HCT116 (cell line): ENCODE measurements around the gene GRM8. TPM values are rescaled to one million over a fixed set of nuclear protein-coding genes. Genes with fewer than 3 reads are reported as not detected.

Experiments
- ATAC-seq: fragments of 200-7000 bp; cut with Tn5 transposase; 2 replicates; pipeline ENCODE4 v1.9.1; 2020; ENCODE audit warnings: mild to moderate bottlenecking, moderate library complexity
- BruUV-seq: library from RNA; stranded (reverse); fragments of 400-500 nt; replicated peaks from 2 replicates; lab custom pipeline; 2021; lab: Mats Ljungman, UMichigan
- CTCF ChIA-PET: fragments of 300-600 bp; sonication (Branson Sonifier 250); formaldehyde crosslinking; loops from one replicate; lab custom pipeline; 2021; ENCODE audit warnings: antibody characterized with exemption; lab: Charles Lee
- POLR2A ChIA-PET: fragments of 300-600, 350-600 bp; sonication (Branson Sonifier 250); formaldehyde crosslinking; loops from one replicate; lab custom pipeline; 2021; ENCODE audit warnings: antibody characterized with exemption; lab: Charles Lee
- RAD21 ChIA-PET, 2 experiments: fragments of 300-600 bp; sonication (Branson Sonifier 250); formaldehyde crosslinking; loops; one replicate each; lab custom pipeline; 2023; ENCODE audit warnings: low total read pairs in 2 of 2; ENCODE audit not compliant: uncharacterized antibody in 2 of 2, unreplicated experiment in 2 of 2, low non-redundant PET in 1 of 2; lab: Charles Lee
- DNase-seq: peaks from one replicate; pipeline ENCODE4 v3.0.0-alpha.2; 2010; ENCODE audit warnings: low read depth, low spot score
- H2AFZ ChIP-seq: fragments of 200-600 bp; shearing (Covaris generic), sonication (generic); 2 replicates; pipeline ENCODE4 v1.6.1; 2017; ENCODE audit warnings: low read depth, mixed run types, mixed read lengths, antibody characterized with exemption, low read length; ENCODE audit not compliant: poor library complexity, severe bottlenecking
- H3K27ac ChIP-seq: 2 replicates; pipeline ENCODE4 v1.5.1; 2012; ENCODE audit warnings: low read depth, low read length
- H3K27me3 ChIP-seq: fragments of 200-600 bp; sonication (generic); 2 replicates; pipeline ENCODE4 v1.6.1; 2016; ENCODE audit warnings: mixed run types, low read length, mixed read lengths; ENCODE audit not compliant: insufficient read depth
- H3K36me3 ChIP-seq, 2 experiments: fragments of 200-500 bp in 1 of 2; fragments of 200-600 bp in 1 of 2; sonication (Bioruptor generic) in 1 of 2; sonication (generic) in 1 of 2; 2 replicates each; pipeline versions ENCODE4 v1.5.1 to v1.6.1; 2014 to 2016; ENCODE audit warnings: low read length in 2 of 2, inconsistent platforms in 1 of 2, mixed read lengths in 1 of 2, mixed run types in 1 of 2; ENCODE audit not compliant: insufficient read depth in 2 of 2, control insufficient read depth in 1 of 2
- H3K4me1 ChIP-seq, 2 experiments: fragments of 200-600 bp in 1 of 2; sonication (generic) in 1 of 2; 2 replicates each; pipeline versions ENCODE4 v1.5.1 to v1.6.1; 2012 to 2017; ENCODE audit warnings: low read length in 2 of 2, inconsistent platforms in 1 of 2, mild to moderate bottlenecking in 1 of 2, mixed read lengths in 1 of 2, mixed run types in 1 of 2, moderate library complexity in 1 of 2; ENCODE audit not compliant: insufficient read depth in 2 of 2, control insufficient read depth in 1 of 2
- H3K4me2 ChIP-seq: fragments of 200-600 bp; sonication (generic); 2 replicates; pipeline ENCODE4 v1.6.1; 2017; ENCODE audit warnings: mixed run types, low read length, mixed read lengths
- H3K4me3 ChIP-seq, 2 experiments: fragments of 200-600 bp in 1 of 2; sonication (generic) in 1 of 2; replicated peaks in 1 of 2; 2 replicates each; pipeline ENCODE4 v1.5.1; 2011 to 2016; ENCODE audit warnings: low read length in 2 of 2, control low read depth in 1 of 2, low read depth in 1 of 2, mild to moderate bottlenecking in 1 of 2, mixed read lengths in 1 of 2, mixed run types in 1 of 2
- H3K79me2 ChIP-seq: fragments of 200-600 bp; sonication (generic); 2 replicates; pipeline ENCODE4 v1.6.1; 2017; ENCODE audit warnings: mild to moderate bottlenecking, mixed run types, low read length, moderate library complexity, mixed read lengths; ENCODE audit not compliant: insufficient read depth
- H3K9ac ChIP-seq: fragments of 200-600 bp; sonication (generic); 2 replicates; pipeline ENCODE4 v1.6.1; 2016; ENCODE audit warnings: low read length, mixed read lengths
- H3K9me2 ChIP-seq: fragments of 200-600 bp; sonication (generic), shearing (Covaris generic); 2 replicates; pipeline ENCODE4 v1.6.1; 2017; ENCODE audit warnings: mixed run types, mild to moderate bottlenecking, moderate library complexity; ENCODE audit not compliant: insufficient read depth
- H3K9me3 ChIP-seq, 2 experiments: fragments of 200-500 bp in 1 of 2; fragments of 200-600 bp in 1 of 2; sonication (Bioruptor generic) in 1 of 2; sonication (generic) in 1 of 2; 2 replicates each; pipeline ENCODE4 v1.6.1; 2014 to 2017; ENCODE audit warnings: low read length in 2 of 2, mixed read lengths in 2 of 2, inconsistent platforms in 1 of 2, low read depth in 1 of 2, mild to moderate bottlenecking in 1 of 2, mixed run types in 1 of 2, moderate library complexity in 1 of 2; ENCODE audit not compliant: control insufficient read depth in 1 of 2, insufficient read depth in 1 of 2
- H4K20me1 ChIP-seq: fragments of 200-600 bp; sonication (generic), shearing (Covaris generic); 2 replicates; pipeline ENCODE4 v1.6.1; 2017; ENCODE audit warnings: mixed run types, mild to moderate bottlenecking, moderate library complexity; ENCODE audit not compliant: insufficient read depth
- CBX3 ChIP-seq: IDR thresholded peaks from 2 replicates; pipeline ENCODE4 v1.6.1; 2012; ENCODE audit warnings: low read depth
- EZH2phosphoT487 ChIP-seq: fragments of 200-600 bp; IDR thresholded peaks from 2 replicates; pipeline ENCODE4 v1.6.1; 2018; ENCODE audit warnings: antibody characterized with exemption, borderline replicate concordance
- POLR2AphosphoS5 ChIP-seq: IDR thresholded peaks from 2 replicates; pipeline ENCODE4 v1.6.1; 2011; ENCODE audit warnings: mild to moderate bottlenecking, low read depth, low read length, moderate library complexity
- RAD21 ChIP-seq: IDR thresholded peaks from 2 replicates; pipeline ENCODE4 v1.6.1; 2012; ENCODE audit warnings: low read depth, mild to moderate bottlenecking
- SIN3A ChIP-seq: IDR thresholded peaks from 2 replicates; pipeline ENCODE4 v1.6.1; 2012; ENCODE audit warnings: low read depth
- intact Hi-C: fragments of 100-400 bp; cut with micrococcal nuclease; formaldehyde crosslinking; loops from 2 replicates; pipeline ENCODE4 v1.10.0; 2022
- total RNA-seq: library from RNA; stranded (reverse); gene quantifications from one replicate; pipeline ENCODE4 v1.2.1, GENCODE V29; 2021; ENCODE audit not compliant: unreplicated experiment
- TF ChIP-seq, protein P1 (sequence below): IDR thresholded peaks from 2 replicates; pipeline ENCODE4 v1.6.1; 2012
- TF ChIP-seq, protein P2 (sequence below), 3 experiments: fragments of 200-600 bp in 1 of 3; sonication (generic) in 1 of 3; IDR thresholded peaks in 2 of 3; conservative IDR thresholded peaks in 1 of 3; 2 replicates each; pipeline ENCODE4 v1.5.1; 2012 to 2017; ENCODE audit warnings: low read depth in 2 of 3, low read length in 2 of 3, antibody characterized with exemption in 1 of 3, borderline replicate concordance in 1 of 3, control low read depth in 1 of 3, mild to moderate bottlenecking in 1 of 3, mixed read lengths in 1 of 3, mixed run types in 1 of 3, moderate library complexity in 1 of 3; ENCODE audit not compliant: insufficient read depth in 1 of 3

Gene GRM8
- total RNA-seq, 1 experiment from 2014 or later: 0.05 TPM

DNA sequence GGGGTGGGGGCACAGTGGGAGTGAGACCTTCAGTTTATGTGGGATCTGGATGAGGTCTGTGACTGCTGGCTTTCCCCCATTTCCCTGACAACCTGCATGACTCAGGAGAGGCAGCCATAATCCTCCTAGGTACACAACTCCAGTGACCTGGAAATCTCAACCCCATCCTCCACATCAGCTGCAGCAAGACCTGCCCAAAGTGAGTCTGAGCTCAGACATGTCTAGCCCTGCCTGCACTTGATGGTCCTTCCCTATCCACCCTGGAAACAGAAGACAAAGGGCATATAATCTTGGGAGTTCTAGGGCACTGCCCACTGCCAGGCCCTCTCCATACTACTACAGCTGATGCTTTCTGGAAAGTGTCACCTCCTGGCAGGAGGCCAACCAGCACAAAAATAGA, 75.6 kb downstream of the GRM8 start:
- Histone ChIP-seq H2AFZ (no peak overlapping the region), H3K9me2 (no peaks in the 10 kb centered on the region), H3K4me3 (no peak overlapping the region), H3K9ac (no peak overlapping the region), H3K4me2 (no peak overlapping the region), H3K4me1 (no peaks in the 10 kb centered on the region), H3K36me3 (no peaks in the 10 kb centered on the region), H3K9me3 (no peaks in the 10 kb centered on the region), H3K27me3 (no peaks in the 10 kb centered on the region; the same call in 1 of the 2 replicates), H3K79me2 (no peaks in the 10 kb centered on the region), H4K20me1 (no peaks in the 10 kb centered on the region), H3K27ac (no peak overlapping the region)
- ChIA-PET CTCF (no interaction called here), POLR2A (no interaction called here), RAD21 (no interaction called here)
- TF ChIP-seq SIN3A (no peak), CBX3 (no peak)
- DNase-seq (no peak), ATAC-seq (no peak)
- intact Hi-C loops: no loop called here
- no TSS peak for BruUV-seq

DNA sequence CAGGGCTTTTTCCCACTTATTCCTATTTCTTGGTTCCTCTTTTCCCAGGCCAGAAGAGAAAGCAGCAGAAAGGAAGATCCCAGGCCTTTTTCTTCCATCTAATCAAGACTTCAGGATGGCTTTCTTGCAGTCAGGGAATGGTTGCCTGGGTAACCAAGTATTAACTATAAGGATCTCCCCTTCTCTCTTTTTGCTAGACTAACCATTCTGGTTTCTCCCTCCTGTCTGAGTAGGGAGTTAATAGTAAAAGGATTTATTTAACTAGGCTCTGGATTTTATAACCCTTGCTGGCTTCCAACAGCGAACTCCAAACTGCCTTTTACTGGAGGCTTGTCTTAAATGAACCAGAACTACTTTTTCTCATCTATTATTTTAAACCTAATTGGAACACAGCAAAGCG, 90.4 kb downstream of the GRM8 start:
- ChIA-PET CTCF (no interaction called here), RAD21 (no interaction called here), POLR2A (no interaction called here)
- no peak overlapping the region for H3K4me3 ChIP-seq
- TF ChIP-seq POLR2AphosphoS5: no peak
- no peaks in the 10 kb centered on the region for H3K9me2 ChIP-seq
- no peaks in the 10 kb centered on the region for H4K20me1 ChIP-seq
- H3K36me3 ChIP-seq: no peaks in the 10 kb centered on the region
- no peak for ATAC-seq
- H3K79me2 ChIP-seq: no peaks in the 10 kb centered on the region
- no peak for DNase-seq
- H3K9me3 ChIP-seq: no peaks in the 10 kb centered on the region
- H3K9ac ChIP-seq: no peak overlapping the region
- H3K4me2 ChIP-seq: no peak overlapping the region
- peaks cover 18% of the 10 kb centered on the region; the same call in 1 of the 2 replicates for H3K27me3 ChIP-seq
- H3K27ac ChIP-seq: no peak overlapping the region
- no peaks in the 10 kb centered on the region for H3K4me1 ChIP-seq
- BruUV-seq: no TSS peak
- no peak overlapping the region for H2AFZ ChIP-seq
- intact Hi-C loops: no loop called here

- Histone ChIP-seq H4K20me1 (no peaks in the 10 kb centered on the region), H2AFZ (no peak overlapping the region), H3K27ac (no peak overlapping the region), H3K4me1 (no peaks in the 10 kb centered on the region), H3K36me3 (no peaks in the 10 kb centered on the region), H3K9me3 (no peaks in the 10 kb centered on the region), H3K4me3 (no peak overlapping the region), H3K9ac (no peak overlapping the region), H3K9me2 (no peaks in the 10 kb centered on the region), H3K4me2 (no peak overlapping the region), H3K79me2 (no peaks in the 10 kb centered on the region), H3K27me3 (peaks cover 32% of the 10 kb centered on the region)
- ATAC-seq (peak; percentile 79), DNase-seq (no peak)
- POLR2A ChIA-PET: no interaction called here
- intact Hi-C loops: no loop called here
- CTCF ChIA-PET: interaction anchor here (1.0 kb wide), 1 partner anchor 356 kb away, joined by 4 read pairs; no protein-coding TSS in a partner anchor
- no TSS peak for BruUV-seq
- RAD21 ChIA-PET: no interaction called here
- TF ChIP-seq, protein P1, sequence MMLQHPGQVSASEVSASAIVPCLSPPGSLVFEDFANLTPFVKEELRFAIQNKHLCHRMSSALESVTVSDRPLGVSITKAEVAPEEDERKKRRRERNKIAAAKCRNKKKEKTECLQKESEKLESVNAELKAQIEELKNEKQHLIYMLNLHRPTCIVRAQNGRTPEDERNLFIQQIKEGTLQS: no peak
- TF ChIP-seq, protein P2, sequence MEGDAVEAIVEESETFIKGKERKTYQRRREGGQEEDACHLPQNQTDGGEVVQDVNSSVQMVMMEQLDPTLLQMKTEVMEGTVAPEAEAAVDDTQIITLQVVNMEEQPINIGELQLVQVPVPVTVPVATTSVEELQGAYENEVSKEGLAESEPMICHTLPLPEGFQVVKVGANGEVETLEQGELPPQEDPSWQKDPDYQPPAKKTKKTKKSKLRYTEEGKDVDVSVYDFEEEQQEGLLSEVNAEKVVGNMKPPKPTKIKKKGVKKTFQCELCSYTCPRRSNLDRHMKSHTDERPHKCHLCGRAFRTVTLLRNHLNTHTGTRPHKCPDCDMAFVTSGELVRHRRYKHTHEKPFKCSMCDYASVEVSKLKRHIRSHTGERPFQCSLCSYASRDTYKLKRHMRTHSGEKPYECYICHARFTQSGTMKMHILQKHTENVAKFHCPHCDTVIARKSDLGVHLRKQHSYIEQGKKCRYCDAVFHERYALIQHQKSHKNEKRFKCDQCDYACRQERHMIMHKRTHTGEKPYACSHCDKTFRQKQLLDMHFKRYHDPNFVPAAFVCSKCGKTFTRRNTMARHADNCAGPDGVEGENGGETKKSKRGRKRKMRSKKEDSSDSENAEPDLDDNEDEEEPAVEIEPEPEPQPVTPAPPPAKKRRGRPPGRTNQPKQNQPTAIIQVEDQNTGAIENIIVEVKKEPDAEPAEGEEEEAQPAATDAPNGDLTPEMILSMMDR (IDR thresholded peaks at IDR 0.05 in 2 of 3, conservative IDR thresholded peaks at IDR 0.05 in 1 of 3; ENCODE audit: borderline replicate concordance in 1 of 3, insufficient read depth in 1 of 3, low read depth in 2 of 3, low read length in 2 of 3): peak; percentile 29 to 68 (median 55); a peak in 5 of 6 replicates
- TF ChIP-seq EZH2phosphoT487 (no peak), RAD21 (peak; percentile 19; the same call in 1 of the 2 replicates)
These were observed 94.1 kb downstream of the GRM8 start for GRCh38 chr7:127158659-127159058.
